Fibroblast of mammary gland (primary cell): ENCODE measurements around the gene GRK6.
A peak's percentile ranks its signal among the peaks of the same experiment; 100 is the strongest.

Experiments used
- DNase-seq: peaks from one replicate; pipeline ENCODE4 v3.0.0-alpha.2; 2010; ENCODE audit warnings: low read depth
- H3K4me3 ChIP-seq: 2 replicates; pipeline ENCODE4 v1.5.1; 2011; ENCODE audit warnings: low read depth, mild to moderate bottlenecking, low read length, moderate library complexity; ENCODE audit not compliant: control insufficient read depth
- CTCF ChIP-seq: conservative IDR thresholded peaks from 2 replicates; pipeline ENCODE4 v1.5.1; 2011; ENCODE audit warnings: low read depth, low read length, inconsistent platforms; ENCODE audit not compliant: control insufficient read depth, insufficient read depth

The GRK6 gene

GRCh38 chr5:177457852-177458681 is 31.6 kb downstream of the GRK6 start:
- no peak for DNase-seq
- no peak for TF ChIP-seq CTCF
- no peak overlapping the region for H3K4me3 ChIP-seq

- TF ChIP-seq CTCF, result no peak
- peak; percentile 50 for DNase-seq
- no peak overlapping the region for H3K4me3 ChIP-seq
Observed at GRCh38 chr5:177458912-177459350, 32.5 kb downstream of the GRK6 start.

- no peak for DNase-seq
- TF ChIP-seq CTCF, result no peak
- H3K4me3 ChIP-seq, result no peak overlapping the region
Observed at GRCh38 chr5:177459357-177459756, 32.9 kb downstream of the GRK6 start.

- no peak overlapping the region for H3K4me3 ChIP-seq
- no peak for TF ChIP-seq CTCF
- DNase-seq, result no peak
Observed at GRCh38 chr5:177459819-177460628, 33.5 kb downstream of the GRK6 start.

- TF ChIP-seq CTCF, result no peak
- DNase-seq, result no peak
- no peak overlapping the region for H3K4me3 ChIP-seq
Observed at GRCh38 chr5:177462021-177462670, 35.7 kb downstream of the GRK6 start.

- no peak overlapping the region for H3K4me3 ChIP-seq
- TF ChIP-seq CTCF, result no peak
- DNase-seq, result no peak
Observed at GRCh38 chr5:177465044-177465443, 38.6 kb downstream of the GRK6 start.
